Fibroblast of lung (primary cell): ENCODE data around the gene NKAIN2. TPM values are rescaled to one million over a fixed set of nuclear protein-coding genes. Genes with fewer than 3 reads are reported as not detected.

Experiments used
- polyA plus RNA-seq, 2 donors: library from polyadenylated mRNA; depleted of rRNA in 1 of 2; stranded (reverse) in 1 of 2; unstranded in 1 of 2; fragments of >200 nt; gene quantifications; 2 replicates each; pipeline ENCODE4 v1.2.1, GENCODE V29; 2011 to 2012; ENCODE audit warnings: missing spikeins in 1 of 2
- total RNA-seq: library from RNA; depleted of rRNA; stranded (reverse); fragments of >200 nt; gene quantifications from 2 replicates; pipeline ENCODE4 v1.2.1, GENCODE V29; 2014

Gene NKAIN2
- total and polyA plus RNA-seq, 2 donors (not counting 1 experiment from before 2014, with no cell fraction given): not detected

Other genes starting within 250 kb of the NKAIN2 start
- gene TRDN, start 166.9 kb upstream of the NKAIN2 start, total RNA-seq: not detected in 2 replicates
- gene TRDN, start 166.9 kb upstream of the NKAIN2 start, polyA plus RNA-seq: not detected in 2 replicates